GM19468 (cell line): ENCODE measurements around the gene CUX1.
"Not testable (repeated sequence)": the region's sequence is repeated elsewhere in the genome, so short reads cannot be mapped to it uniquely, and the experiment has no call there.

Experiments
- ATAC-seq: cut with Tn5 transposase; IDR thresholded peaks from one replicate; pipeline ENCODE4 v1.9.1; 2021; ENCODE audit warnings: mild to moderate bottlenecking, moderate library complexity, moderate number of reproducible peaks; ENCODE audit not compliant: unreplicated experiment; ENCODE audit errors: extremely low read depth

Gene CUX1

GRCh38 chr7:101798173-101798572, 19.3 kb upstream of the CUX1 start:
- not testable (repeated sequence) for ATAC-seq

DNA sequence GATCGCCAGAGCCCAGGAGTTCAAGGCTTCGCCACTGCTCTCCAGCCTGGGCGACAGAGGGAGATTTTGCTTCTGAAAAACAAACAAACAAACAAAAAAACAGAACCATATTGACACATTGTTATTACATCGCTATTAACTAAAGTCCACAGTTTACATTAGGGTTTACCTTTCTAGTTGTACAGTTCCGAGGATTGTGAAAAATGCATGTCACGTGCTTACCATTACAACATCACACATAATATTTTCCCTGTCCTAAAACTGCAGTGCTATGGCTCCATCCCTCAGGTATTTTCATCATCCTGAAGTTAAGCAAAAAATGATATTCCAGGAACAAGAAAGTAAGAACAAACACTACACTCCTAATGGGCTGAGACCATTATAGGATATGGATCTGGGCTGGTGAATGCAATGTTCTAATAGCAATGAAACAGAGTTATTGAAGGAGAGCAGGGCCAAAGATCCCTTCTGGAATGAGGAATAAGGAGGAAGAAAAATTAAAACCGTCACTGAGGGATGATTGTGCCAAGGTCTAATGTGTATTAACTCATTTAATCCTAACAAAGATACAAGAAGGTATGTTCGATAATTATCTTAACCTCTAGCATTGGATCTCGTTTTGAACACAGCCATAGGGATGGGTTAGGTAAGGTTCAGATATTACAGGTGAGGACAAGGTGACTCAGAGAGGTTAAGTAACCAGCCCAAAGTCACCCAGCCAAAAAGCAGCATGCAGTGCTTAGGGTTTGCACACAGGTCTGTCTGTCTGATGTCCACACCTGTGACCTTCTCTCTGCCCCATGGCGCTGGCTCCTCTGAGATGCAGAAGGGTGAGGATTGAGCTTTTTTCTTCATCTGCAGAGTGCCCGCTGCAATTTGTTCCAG, 14.0 kb upstream of the CUX1 start:
- no peak for ATAC-seq

DNA sequence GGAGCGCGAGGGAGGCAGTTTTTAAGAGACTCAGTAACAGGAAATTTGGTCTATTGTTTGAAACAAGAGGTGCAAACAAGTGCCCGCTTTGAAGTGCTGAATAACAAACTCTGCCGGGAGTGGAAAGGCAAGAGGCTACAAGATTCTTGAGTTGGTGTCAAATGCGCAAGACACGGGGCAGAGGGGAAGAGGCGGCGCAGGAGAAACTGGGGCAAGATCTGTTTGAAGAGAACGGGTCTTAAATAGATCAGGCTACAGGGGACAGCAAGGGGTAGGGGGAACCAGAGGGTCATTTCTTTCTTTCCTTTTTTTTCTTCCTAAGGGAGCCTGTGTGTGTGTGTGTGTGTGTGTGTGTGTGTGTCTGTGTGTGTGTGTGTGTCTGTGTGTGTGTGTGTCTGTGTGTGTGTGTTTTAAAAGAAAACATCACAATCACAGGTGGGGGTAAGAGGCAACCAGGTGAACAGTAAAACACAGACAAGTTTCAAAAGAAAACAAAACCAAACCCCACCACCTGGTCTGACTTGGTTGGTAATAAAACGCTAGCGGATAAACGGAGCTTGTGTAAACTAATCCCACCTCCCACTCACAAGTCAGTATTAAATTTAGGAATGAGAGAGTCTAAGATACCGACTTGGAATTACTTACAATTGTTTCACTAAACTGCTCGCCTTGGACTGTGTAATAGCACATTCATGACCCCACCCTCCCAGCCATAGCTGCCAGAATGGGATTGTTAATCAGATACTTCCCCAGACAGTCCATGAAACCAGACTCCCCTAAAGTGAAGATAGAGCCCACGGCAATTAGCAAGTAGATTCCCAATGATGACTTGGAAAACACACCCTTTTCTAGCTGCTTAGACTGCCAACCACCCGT, 13.1 kb upstream of the CUX1 start:
- no peak for ATAC-seq

DNA sequence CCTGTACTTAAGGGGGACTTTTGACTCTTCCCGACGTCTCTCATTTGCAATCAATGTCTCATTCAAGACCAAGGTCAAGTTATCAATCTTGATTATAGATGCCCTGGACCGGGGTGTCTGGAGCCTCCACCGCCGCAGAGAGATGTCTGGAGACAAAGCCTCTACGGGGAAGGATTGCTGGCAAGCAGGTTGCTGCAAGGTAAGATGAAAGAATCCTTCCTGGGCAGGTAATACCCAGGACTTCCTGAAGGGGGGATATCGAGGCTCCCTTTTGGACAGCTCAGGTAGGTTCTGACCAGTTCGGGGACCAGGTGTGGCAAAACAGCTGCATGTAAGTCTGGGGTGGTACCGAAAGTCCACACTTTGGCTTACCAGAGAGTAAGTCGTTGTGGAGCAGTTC, 12.5 kb upstream of the CUX1 start:
- ATAC-seq: no peak

- no peak for ATAC-seq
Measured at GRCh38 chr7:101812595-101812994, 4.8 kb upstream of the CUX1 start.

- no peak for ATAC-seq
Measured at GRCh38 chr7:101813402-101814019, 3.9 kb upstream of the CUX1 start.

DNA sequence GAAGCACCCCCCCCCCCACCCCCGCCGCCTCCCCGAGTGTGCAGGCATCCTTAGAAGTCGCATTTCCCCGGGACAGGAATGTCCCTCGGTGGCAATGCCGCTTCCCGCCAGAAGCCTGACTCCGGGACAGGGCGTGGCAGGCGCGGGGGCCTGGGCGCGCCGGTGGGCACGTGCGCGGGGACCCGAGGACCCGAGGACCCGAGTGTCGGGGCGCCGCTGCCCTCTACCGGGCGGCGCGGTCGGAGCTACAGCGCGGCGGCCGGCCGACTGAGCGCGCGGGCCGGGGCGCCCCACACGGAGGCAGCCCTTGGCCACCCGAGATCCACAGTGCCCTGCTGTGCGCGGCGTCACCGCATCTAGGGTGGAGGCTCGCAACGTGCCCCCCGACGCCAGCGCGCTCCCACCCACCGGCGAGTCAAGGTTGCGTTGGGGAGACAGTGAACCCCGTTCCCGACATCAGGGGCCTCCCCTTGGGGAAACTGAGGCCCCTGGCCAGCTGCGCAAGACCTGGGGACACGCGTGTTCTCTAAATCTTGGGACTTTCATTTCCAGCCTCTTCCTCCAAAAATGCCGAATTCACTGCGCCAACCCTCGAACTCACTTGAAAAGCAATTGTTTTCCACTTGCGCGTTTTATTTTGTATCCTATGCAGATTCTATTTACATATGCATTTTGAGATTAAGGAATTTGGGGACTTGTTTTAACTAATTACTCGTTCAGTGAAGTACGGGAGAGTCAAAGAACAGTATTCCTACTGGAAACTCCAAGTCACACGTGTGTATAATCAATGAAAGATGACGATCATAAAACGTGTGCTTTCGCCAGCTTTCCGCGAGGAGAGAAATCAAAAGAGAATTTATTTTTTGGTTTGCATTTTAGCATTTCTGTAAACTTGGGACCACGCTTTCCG, 3.1 kb upstream of the CUX1 start:
- ATAC-seq: no peak

DNA sequence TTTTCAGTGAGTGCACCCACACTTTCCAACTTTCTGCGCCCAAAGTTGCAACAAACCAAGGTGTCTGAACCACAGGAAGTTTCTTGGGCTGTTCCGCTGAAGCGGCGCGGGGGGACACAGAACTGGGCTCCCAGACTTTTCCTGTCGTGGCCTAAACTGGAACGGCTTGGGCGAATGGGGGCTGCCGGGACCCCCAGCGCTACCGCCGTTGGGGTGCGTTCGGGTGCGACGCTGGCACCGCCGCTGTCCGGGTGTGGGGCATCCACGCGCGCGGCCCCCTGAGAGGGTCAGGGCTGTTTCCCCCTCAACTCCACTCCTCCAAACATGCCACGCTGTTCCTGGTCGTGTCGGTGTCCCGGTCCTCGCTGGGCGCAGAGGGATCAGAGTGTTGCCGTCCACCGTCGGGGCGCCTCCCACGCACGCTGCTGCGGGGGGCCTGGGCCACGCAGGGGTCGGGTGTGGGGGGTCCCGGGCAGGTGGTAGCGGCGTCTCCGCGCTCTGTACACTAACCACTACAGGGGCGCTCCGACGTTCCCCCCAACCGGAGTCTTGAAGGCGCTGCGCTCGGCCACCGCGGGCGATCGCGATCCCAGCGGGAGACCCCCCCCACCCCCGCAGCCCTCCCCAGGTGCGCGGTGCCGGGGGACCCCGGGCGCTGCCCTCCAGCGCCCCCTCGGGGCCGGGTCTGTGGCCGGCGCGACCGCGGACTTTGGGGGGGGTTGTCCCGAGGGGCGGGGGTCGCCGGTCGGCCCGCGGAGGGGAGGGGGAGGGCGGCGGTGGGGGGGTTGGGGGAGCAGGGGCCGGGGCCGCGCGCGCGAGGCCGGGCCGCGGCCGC, 2.2 kb upstream of the CUX1 start:
- no peak for ATAC-seq

GRCh38 chr7:101815826-101816594, 1.4 kb upstream of the CUX1 start:
- no peak for ATAC-seq

- no peak for ATAC-seq
Measured at GRCh38 chr7:101816595-101817470, 593 bp upstream of the CUX1 start.

DNA sequence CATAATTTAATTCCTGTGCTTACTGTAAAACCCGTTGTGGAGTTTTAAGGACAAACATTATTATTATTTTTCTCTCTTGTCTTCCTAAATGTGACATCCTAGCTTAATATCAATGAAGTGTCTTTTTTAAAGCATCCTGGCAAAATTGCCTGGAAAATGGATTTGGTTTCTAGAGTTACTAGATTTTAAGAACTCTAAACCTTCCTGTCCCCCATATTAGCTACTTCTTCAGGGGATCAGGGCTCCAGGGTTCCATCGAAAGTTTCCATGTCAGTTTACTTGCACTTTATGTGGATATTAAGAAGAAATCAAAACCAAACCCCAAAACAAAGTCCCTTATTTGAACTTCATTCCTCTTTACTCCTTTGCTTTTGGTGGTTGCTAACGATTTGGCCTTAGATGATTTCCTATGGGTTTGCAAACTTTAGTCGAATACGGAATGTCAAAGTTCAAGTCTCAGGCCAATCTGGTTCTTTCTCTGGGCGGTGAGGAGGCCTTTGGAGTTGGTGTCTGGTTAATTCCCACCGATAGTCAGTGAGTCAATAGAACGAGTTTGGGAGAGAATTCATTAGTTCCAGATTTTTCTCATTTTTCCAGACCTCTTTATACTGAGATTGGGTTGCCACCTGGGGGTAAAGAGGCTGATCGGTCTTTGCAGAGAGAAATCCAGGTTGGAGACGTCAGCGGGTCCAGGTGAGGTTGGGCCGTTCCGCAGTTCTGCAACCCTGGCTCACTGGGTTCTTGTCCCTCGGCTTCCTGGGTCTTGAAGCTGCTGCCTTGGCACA, 1.1 kb downstream of the CUX1 start:
- ATAC-seq: no peak

GRCh38 chr7:101819183-101819582, 1.8 kb downstream of the CUX1 start:
- ATAC-seq: no peak

DNA sequence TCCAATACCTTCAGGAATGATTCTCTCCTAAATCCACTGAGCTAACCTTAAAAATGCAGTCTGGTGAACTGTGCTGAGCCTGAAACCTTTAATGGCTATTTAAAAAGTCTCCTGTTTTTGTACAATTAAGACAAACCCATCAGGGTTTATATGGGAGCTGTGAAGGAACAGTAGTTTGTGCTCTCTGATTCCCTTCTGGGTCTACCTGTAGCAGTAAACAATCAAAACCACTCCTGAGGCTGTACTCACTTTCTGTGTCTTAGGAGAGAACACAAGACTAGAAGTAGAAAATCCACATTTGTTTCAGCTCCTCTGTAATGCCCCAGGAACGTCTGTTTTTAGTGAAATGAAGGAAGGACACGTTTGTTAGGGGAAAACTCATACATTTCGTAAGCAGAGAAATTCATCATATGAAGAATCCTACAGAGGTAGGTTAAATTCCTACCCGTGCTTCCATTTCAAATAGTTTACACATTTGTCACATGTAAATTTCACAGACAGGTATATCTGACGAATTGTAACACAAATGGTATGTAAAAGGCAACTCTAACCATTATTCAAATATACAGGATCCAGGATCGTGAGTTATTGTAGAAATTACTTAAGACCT, 2.6 kb downstream of the CUX1 start:
- no peak for ATAC-seq

DNA sequence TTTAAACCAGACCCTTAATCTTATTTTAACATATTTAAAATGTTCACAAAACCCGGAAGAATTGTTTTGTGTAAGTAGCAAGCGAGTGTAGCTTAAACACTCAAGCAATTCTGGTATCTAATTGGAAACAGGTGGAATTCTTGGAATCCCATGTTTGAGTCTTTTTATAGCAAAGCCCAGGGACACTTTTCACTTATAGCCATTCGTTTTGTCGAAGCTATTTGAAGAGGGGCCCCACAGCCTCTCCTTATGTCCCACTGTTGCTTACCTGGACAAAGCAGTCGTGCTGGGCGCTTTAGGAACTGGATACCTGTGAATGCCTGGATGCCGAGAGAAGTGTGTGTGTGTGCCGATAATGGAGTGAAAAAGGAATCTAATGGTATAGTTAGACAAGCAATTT, 3.3 kb downstream of the CUX1 start:
- ATAC-seq: no peak

DNA sequence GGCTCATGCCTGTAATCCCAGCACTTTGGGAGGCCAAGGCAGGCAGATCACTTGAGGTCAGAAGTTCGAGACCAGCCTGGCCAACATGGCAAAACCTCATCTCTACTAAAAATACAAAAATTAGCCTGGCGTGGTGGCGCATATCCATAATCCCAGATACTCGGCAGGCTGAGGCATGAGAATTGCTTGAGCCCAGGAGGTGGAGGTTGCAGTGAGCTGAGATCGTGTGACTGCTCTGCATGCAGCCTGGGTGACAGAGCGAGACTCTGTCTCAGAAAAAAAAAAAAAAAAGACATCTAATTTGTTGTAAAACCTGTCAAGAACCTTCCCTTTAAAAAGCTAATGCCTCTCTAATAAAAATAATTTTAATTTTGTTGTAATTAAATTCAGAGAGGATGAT, 5.2 kb downstream of the CUX1 start:
- not testable (repeated sequence) for ATAC-seq

- ATAC-seq: no peak
Measured at GRCh38 chr7:101823096-101823495, 5.7 kb downstream of the CUX1 start.
